Natural killer cell (primary cell): ENCODE measurements around the gene PRDM16. TPM values are rescaled to one million over a fixed set of nuclear protein-coding genes. Genes with fewer than 3 reads are reported as not detected.

Source experiments
- ATAC-seq, 3 donors: fragments of 150-1000 bp in 2 of 3; fragments of 200-7000 bp in 1 of 3; cut with Tn5 transposase; 1 replicate in 1 of 3; 2 replicates in 2 of 3; pipeline ENCODE4 v1.10.0; 2021; ENCODE audit warnings: mild to moderate bottlenecking in 2 of 3, moderate library complexity in 2 of 3
- DNase-seq, 2 donors: peaks; one replicate each; pipeline versions ENCODE4 v3.0.0 to v3.0.0-alpha.2; 2013 to 2021; ENCODE audit warnings: mixed read lengths in 1 of 2
- H3K27ac ChIP-seq: one replicate; pipeline ENCODE4 v1.5.1; 2013; ENCODE audit warnings: mild to moderate bottlenecking, low read length
- H3K27me3 ChIP-seq: one replicate; pipeline ENCODE4 v1.6.1; 2013; ENCODE audit warnings: low read length; ENCODE audit not compliant: control insufficient read depth, insufficient read depth
- H3K36me3 ChIP-seq: one replicate; pipeline ENCODE4 v1.6.1; 2013; ENCODE audit warnings: low read length; ENCODE audit not compliant: control insufficient read depth, insufficient read depth
- H3K4me1 ChIP-seq: one replicate; pipeline ENCODE4 v1.6.1; 2013; ENCODE audit warnings: low read length; ENCODE audit not compliant: control insufficient read depth, insufficient read depth
- H3K4me3 ChIP-seq: one replicate; pipeline ENCODE4 v1.5.1; 2013; ENCODE audit warnings: low read length
- H3K9me3 ChIP-seq: one replicate; pipeline ENCODE4 v1.6.1; 2013; ENCODE audit warnings: low read length; ENCODE audit not compliant: control insufficient read depth, insufficient read depth
- H3K27ac Mint-ChIP-seq, 2 donors: one replicate each; pipeline ENCODE4 v1.8.0; 2022; ENCODE audit warnings: mild to moderate bottlenecking in 2 of 2, mixed read lengths in 2 of 2, moderate library complexity in 1 of 2
- H3K27me3 Mint-ChIP-seq, 2 donors: one replicate each; pipeline ENCODE4 v1.8.0; 2022; ENCODE audit warnings: low read depth in 2 of 2, mixed read lengths in 2 of 2
- H3K36me3 Mint-ChIP-seq: one replicate; pipeline ENCODE4 v1.8.0; 2022; ENCODE audit warnings: mixed read lengths
- H3K4me1 Mint-ChIP-seq, 2 donors: one replicate each; pipeline ENCODE4 v1.8.0; 2022; ENCODE audit warnings: mixed read lengths in 2 of 2
- H3K4me3 Mint-ChIP-seq: one replicate; pipeline ENCODE4 v1.8.0; 2022; ENCODE audit warnings: mild to moderate bottlenecking, moderate library complexity, mixed read lengths
- H3K9me3 Mint-ChIP-seq, 2 donors: one replicate each; pipeline ENCODE4 v1.8.0; 2022; ENCODE audit warnings: mixed read lengths in 2 of 2
- WGBS: methylation state at CpG from one replicate; pipeline ENCODE4 v1.1.7; 2013; ENCODE audit warnings: missing lambda C conversion rate; ENCODE audit not compliant: insufficient coverage; 5-methylcytosine and 5-hydroxymethylcytosine counted together
- intact Hi-C: fragments of 100-400 bp; cut with micrococcal nuclease; formaldehyde crosslinking; loops from one replicate; pipeline ENCODE4 v1.14.2; 2022
- total RNA-seq, 4 donors: library from RNA; stranded (reverse); fragments of 120-200 nt in 1 of 4; gene quantifications; one replicate each; pipeline versions ENCODE4 v1.2.3 to v1.2.4, GENCODE V29; 2013 to 2022
- TF ChIP-seq, protein P1 (sequence below): fragments of 200-600 bp; IDR thresholded peaks from one replicate; pipeline ENCODE4 v1.8.0; 2022; ENCODE audit warnings: antibody characterized with exemption

Gene PRDM16
- total RNA-seq, 3 donors from 2014 or later (not counting 1 experiment from before 2014, with no cell fraction given): 0.25 to 0.64 TPM; not detected in 1

DNA sequence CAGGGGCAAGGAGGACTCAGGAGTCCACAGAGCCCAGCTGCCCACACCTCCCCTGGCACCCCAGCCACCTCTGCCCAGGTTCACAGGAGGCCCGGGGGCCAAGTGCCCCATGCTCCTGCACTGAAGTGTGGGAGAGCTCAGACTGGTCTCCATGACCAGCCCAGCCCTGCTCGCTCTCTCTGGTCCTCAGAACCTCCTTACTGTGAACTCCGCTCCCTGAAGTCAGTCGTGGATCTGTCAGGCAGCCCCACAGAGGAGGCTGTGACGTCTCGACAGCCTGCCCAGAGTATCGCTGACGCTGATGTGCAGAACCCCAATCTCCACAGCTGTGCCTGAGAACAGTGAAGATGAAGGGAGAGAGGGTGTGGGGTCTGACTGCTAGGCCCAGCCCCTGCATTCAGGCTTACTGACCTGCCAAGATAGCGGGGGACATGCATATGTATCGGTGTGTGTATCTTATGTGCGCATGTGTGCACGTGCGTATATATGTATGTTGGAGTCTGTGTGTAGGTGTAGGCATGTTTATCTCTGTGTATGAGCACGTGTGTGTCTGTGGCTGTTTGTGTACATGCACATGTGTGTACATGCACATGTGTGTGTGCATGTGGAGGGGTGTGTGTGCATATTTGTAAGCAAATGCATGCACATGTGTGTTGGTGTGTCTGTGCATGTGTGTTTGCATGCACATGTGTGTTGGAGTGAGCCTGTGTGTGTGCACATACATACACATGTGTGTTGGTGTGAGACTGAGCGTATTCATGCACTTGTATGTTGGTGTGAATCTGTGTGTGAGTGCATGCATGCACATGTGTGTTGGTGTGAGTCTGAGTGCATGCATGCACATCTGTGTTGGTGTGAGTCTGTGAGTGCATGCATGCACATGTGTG, 267.0 kb downstream of the PRDM16 start:
- intact Hi-C loops: no loop called here
- H3K4me3 ChIP-seq: no peak overlapping the region

GRCh38 chr1:3336641-3337630, 267.9 kb downstream of the PRDM16 start:
- TF ChIP-seq, protein P1, sequence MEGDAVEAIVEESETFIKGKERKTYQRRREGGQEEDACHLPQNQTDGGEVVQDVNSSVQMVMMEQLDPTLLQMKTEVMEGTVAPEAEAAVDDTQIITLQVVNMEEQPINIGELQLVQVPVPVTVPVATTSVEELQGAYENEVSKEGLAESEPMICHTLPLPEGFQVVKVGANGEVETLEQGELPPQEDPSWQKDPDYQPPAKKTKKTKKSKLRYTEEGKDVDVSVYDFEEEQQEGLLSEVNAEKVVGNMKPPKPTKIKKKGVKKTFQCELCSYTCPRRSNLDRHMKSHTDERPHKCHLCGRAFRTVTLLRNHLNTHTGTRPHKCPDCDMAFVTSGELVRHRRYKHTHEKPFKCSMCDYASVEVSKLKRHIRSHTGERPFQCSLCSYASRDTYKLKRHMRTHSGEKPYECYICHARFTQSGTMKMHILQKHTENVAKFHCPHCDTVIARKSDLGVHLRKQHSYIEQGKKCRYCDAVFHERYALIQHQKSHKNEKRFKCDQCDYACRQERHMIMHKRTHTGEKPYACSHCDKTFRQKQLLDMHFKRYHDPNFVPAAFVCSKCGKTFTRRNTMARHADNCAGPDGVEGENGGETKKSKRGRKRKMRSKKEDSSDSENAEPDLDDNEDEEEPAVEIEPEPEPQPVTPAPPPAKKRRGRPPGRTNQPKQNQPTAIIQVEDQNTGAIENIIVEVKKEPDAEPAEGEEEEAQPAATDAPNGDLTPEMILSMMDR: no peak
- intact Hi-C loops: no loop called here
- DNase-seq (no peak), ATAC-seq (no peak)
- Mint-ChIP-seq H3K27ac (no peak overlapping the region), H3K4me1 (no peaks in the 10 kb centered on the region), H3K4me3 (no peak overlapping the region), H3K9me3 (no peaks in the 10 kb centered on the region), H3K36me3 (no peaks in the 10 kb centered on the region), H3K27me3 (peaks cover 0 to 6% of the 10 kb centered on the region in 2 donors)
- H3K4me1 ChIP-seq: no peaks in the 10 kb centered on the region
- no peak overlapping the region for H3K27ac ChIP-seq
- no peaks in the 10 kb centered on the region for H3K36me3 ChIP-seq
- H3K9me3 ChIP-seq: no peaks in the 10 kb centered on the region
- H3K27me3 ChIP-seq: no peaks in the 10 kb centered on the region
- over 99% methylated on average over 6 of the region's 6 CpGs for WGBS
- H3K4me3 ChIP-seq: no peak overlapping the region

More for the DNA sequence above, 267.0 kb downstream of the PRDM16 start:
- ATAC-seq (no peak), DNase-seq (no peak)
- H3K27ac Mint-ChIP-seq: no peak overlapping the region
- H3K9me3 ChIP-seq: no peaks in the 10 kb centered on the region
- H3K27ac ChIP-seq: no peak overlapping the region
- H3K36me3 ChIP-seq: no peaks in the 10 kb centered on the region
- no peaks in the 10 kb centered on the region for H3K4me1 Mint-ChIP-seq
- H3K9me3 Mint-ChIP-seq: no peaks in the 10 kb centered on the region
- H3K4me3 Mint-ChIP-seq: no peak overlapping the region
- H3K27me3 Mint-ChIP-seq: peaks cover 0 to 6% of the 10 kb centered on the region in 2 donors
- H3K4me1 ChIP-seq: no peaks in the 10 kb centered on the region
- no peaks in the 10 kb centered on the region for H3K36me3 Mint-ChIP-seq
- no peaks in the 10 kb centered on the region for H3K27me3 ChIP-seq
- 88% methylated on average over 15 of the region's 15 CpGs for WGBS
- TF ChIP-seq, protein P1: no peak

DNA sequence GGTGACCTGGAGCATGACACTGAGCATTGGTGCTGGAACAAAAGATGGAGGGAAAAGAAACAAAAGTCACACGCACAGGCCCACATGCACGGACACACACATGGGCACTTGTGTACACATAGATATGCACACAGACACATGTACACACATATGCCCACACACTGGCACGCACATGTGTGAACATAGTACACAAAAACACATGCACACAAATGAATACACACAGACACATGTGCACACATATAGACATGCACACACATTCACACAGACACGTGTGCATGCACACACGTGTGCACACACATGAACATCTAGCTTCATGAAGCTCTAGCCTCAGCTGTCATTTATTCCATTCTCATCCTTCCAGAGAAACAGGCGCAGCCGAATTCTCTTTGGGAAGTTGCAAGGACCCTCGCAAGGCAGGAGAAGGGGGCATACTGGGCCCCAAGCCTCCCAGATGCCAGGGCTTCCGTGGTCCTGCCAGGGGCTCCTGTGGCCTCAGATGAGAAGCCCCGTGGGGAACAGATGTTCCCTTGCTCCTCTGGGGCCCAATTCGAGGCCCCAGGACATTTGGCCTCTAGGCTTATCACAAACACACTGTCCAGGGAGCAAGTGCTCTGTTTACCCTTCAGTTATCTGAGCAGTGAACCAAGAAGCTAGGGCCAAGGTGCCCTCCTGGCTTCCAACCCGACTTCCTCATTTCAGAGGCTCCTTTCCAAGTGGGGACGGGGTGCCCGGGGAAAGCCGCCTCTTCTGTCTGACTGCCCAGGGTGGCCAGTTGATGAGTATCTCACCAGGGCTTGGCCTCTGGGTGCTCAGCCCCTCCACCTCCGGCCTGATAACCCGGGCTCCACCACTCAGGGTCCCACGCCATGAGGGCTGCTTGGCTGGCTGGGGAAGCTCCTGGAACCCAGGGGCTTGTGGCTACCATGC, 269.1 kb downstream of the PRDM16 start:
- H3K4me1 Mint-ChIP-seq: no peaks in the 10 kb centered on the region
- DNase-seq: no peak
- H3K9me3 ChIP-seq: no peaks in the 10 kb centered on the region
- H3K27me3 ChIP-seq: no peaks in the 10 kb centered on the region
- H3K36me3 Mint-ChIP-seq: no peaks in the 10 kb centered on the region
- H3K36me3 ChIP-seq: no peaks in the 10 kb centered on the region
- H3K27ac ChIP-seq: no peak overlapping the region
- intact Hi-C loops: no loop called here
- TF ChIP-seq, protein P1: no peak
- H3K4me3 ChIP-seq: no peak overlapping the region
- H3K4me3 Mint-ChIP-seq: no peak overlapping the region
- no peaks in the 10 kb centered on the region for H3K4me1 ChIP-seq
- peaks cover 0 to 3% of the 10 kb centered on the region in 2 donors for H3K27me3 Mint-ChIP-seq
- H3K27ac Mint-ChIP-seq: no peak overlapping the region
- no peak for ATAC-seq
- no peaks in the 10 kb centered on the region for H3K9me3 Mint-ChIP-seq
- 69% methylated on average over 18 of the region's 18 CpGs for whole genome bisulfite sequencing
